Upper lobe of left lung (tissue), 4 donors: ENCODE measurements around the gene HS3ST5.

Source experiments
- POLR2AphosphoS5 ChIP-seq, 2 donors: sonication (generic); formaldehyde crosslinking; IDR thresholded peaks; one replicate each; pipeline ENCODE4 v1.5.1; 2017; ENCODE audit warnings: antibody characterized with exemption in 2 of 2
- TF ChIP-seq, protein P1 (sequence below), 6 experiments: fragments of 450-650 bp in 4 of 6; fragments of 200-600 bp in 2 of 6; sonication (generic) in 2 of 6; IDR thresholded peaks; one replicate each; pipeline ENCODE4 v1.5.1; 2016 to 2019; ENCODE audit warnings: antibody characterized with exemption in 6 of 6

DNA sequence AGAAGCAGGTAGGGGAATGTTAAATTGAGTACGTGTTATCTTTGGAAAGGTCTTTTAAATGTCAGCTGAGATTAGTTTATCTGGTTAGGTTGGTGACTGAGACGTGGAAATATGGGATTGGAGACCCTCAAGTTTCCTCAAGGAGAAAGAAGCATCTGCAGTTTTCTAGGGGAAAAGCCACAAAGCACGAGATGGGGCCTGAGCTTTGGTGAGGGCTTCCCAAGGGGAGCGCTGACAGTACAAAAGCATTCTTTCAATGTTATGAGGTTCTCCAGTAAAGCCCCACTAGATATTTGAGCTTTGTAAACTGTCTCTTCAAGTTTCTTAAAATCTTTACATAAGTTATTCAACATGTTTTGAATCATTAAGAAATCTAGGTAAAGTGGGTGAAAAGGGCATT, 19.6 kb upstream of the HS3ST5 start:
- TF ChIP-seq, protein P1, sequence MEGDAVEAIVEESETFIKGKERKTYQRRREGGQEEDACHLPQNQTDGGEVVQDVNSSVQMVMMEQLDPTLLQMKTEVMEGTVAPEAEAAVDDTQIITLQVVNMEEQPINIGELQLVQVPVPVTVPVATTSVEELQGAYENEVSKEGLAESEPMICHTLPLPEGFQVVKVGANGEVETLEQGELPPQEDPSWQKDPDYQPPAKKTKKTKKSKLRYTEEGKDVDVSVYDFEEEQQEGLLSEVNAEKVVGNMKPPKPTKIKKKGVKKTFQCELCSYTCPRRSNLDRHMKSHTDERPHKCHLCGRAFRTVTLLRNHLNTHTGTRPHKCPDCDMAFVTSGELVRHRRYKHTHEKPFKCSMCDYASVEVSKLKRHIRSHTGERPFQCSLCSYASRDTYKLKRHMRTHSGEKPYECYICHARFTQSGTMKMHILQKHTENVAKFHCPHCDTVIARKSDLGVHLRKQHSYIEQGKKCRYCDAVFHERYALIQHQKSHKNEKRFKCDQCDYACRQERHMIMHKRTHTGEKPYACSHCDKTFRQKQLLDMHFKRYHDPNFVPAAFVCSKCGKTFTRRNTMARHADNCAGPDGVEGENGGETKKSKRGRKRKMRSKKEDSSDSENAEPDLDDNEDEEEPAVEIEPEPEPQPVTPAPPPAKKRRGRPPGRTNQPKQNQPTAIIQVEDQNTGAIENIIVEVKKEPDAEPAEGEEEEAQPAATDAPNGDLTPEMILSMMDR (IDR thresholded peaks at IDR 0.05), result no peak
- no peak for TF ChIP-seq POLR2AphosphoS5 (IDR thresholded peaks at IDR 0.05)
